A204.1 (cell line): ENCODE results near the gene GPATCH1.
"Not testable (repeated sequence)": the region's sequence is repeated elsewhere in the genome, so short reads cannot be mapped to it uniquely, and the experiment has no call there.

Experiments used
- FAIRE-seq: peaks from 2 replicates; lab custom pipeline; 2012; peaks lifted over from hg19 to GRCh38; lab: Jason Lieb, UNC

GPATCH1 gene

DNA sequence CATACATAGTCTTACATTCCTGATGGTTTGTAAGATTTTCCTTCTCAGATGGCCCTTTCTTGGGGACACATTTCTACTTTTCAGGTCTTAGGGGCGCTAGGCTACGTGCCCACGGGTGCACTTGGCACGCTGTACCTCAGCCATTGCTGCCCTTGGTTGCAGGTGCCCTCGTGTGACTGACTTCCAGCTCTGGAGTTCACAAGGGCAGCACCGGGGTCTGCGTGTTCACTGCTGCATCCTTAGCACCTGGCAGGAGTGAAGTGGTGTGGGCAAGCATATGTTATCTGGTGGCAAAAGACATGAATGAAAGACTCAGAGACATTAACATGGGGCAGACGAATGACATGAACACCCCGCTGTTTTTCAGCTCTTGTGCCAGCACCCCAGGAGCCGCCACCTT, 37.7 kb downstream of the GPATCH1 start:
- FAIRE-seq: no peak

DNA sequence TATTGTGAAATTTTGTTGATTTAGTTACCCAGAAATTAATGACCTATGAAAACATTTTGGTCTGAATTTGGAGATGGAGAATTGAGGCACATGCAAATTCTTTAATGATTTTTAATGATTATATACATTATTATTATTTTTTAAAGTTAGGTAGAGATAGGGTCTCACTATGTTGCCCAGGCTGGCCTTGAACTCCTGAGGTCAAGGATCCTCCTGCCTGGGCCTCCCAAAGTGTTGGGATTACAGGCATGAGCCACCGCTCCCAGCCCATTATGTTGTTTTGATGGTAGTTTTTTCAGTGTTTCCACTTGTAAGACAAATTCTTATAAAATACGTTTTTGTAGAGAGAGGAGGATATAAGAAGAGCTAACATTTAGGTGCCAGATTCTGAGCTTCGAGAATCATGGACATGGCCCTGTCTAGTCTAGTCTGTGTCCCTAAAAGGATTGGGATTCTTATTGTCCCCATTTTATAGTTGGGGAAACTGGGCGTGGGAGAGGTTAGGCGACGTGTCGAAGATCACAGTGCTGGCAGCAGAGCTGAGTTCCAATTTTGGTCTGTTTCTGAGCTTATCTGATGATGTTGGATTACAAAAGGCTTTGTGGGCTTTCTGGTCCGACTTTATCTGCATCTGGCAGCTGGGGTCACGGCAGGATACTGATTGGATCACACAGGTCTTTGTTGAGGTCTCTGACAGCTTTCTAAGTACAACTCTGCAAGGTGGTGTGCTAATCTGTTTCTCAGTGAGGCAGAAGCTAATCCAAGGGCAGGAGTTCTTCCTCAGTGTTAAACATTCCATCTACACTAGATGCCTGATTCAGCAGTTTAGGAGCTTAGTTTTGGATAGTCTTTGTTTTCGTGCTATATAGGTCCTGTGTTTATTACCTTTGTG, 43.5 kb downstream of the GPATCH1 start:
- FAIRE-seq: no peak

DNA sequence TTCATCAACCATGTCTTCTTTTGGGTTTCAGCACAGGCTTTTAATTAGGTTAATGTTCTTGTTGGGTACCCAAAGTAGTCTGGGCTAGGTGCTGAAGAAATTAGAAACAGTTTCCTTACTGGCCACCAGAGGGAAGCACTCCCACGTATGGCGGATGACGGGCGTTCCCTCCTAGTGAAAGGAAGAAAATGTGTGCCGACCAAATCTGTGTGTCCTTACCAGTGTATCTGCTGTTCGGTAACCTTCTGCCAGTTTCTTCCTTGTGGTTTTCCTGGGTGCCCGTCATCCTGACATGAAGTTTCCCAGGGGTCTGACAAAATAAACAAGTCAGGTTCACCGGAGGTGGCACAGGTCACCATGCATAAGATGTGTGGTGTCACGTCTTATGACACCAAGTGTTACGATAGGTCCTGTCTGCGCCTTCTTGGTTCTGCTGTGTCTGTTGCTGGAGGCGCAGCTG, 45.0 kb downstream of the GPATCH1 start:
- FAIRE-seq: no peak

DNA sequence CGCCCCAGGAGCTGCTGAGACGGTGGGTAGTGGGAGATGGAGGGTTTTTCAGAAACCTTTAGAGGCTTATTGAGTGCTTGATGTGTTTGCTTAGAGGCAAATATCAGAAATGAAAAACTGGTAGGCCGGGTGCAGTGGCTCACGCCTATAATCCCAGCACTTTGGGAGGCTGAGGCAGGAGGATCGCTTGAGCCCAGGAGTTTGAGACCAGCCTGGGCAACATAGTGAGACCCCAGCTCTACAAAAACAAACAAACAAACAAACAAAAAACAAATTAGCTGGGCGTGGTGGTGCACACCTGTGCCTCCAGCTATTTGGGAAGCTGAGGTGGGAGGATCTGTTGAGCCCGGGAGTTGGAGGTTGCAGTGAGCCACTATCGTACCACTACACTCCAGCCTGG, 45.7 kb downstream of the GPATCH1 start:
- not testable (repeated sequence) for FAIRE-seq

DNA sequence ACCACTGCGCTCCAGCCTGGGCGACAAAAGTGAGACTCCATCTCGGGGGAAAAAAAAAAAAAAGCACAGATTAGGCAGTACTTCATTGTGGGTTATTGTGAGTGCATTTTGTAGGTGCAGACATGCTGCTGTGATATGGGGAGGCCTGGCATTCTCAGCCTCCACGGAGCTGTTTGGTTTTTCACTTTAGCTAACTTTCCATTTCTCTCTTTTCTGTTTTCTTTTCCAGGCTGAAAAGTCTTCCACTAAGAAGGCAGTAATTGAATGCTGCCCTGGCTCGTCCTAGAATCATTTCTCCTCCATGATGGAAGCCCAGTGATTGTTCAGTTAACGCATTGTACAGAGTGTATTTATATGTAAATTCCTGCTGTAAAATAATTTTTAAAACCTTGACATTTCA, 48.9 kb downstream of the GPATCH1 start:
- FAIRE-seq: no peak

DNA sequence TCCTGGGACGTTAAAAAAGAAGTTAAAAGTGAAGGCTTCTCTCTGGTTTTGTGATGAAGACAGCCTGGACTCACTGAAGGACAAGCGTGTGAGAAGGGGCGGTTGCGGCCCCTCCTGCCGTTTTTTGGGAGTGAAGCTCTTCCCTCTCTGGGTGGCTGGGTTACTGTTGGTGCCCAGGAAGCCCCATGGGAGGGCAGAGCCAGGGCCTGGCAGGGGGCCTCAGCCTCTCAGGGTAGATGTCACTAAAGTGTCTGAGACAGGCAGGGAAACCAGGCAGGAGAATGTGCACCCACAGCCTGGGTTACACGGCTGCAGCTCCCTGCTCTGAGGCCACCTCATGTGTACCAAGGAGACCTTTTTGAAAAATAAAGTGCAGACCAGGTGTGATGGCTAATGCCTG, 49.5 kb downstream of the GPATCH1 start:
- no peak for FAIRE-seq

DNA sequence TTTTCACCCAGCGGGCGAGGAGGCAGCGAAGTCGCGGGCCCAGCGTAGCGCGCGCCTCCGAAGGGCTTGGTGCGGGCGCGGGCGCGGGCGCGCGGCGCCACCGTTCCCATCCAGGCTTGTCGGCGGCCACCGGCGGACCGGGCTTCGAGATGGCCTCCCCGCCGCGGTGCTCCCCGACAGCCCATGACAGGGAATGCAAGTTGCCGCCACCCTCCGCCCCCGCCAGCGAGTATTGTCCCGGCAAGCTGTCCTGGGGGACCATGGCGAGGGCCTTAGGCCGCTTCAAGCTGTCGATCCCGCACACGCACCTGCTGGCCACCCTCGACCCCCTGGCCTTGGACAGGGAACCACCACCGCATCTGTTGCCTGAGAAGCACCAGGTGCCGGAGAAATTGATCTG, 51.0 kb downstream of the GPATCH1 start, which contains the start of gene WDR88:
Gene WDR88 (plus strand): TSS at position 94 of the 400 bp plus-strand sequence. CDS start 56 bp downstream, at position 150.
- FAIRE-seq: no peak

DNA sequence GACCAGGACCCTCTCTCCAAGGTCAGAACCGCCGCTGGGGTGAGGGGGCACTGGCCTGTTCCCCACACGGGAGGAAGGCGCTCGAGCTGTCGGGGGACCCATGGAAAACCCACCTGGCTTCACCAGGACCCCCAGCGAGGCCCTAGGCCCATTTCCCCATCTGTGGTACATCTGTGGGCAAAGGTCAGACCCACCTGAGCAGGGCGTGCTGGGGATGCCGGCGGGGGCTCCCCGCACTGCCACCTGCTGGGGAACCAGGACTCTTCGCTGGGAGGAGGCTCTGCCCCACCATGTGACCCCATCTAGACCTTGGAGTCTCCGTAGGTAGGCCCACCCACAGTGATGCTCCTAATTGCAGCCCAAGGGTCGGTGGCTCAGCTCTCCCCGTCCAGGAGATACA, 51.4 kb downstream of the GPATCH1 start:
- FAIRE-seq: no peak

DNA sequence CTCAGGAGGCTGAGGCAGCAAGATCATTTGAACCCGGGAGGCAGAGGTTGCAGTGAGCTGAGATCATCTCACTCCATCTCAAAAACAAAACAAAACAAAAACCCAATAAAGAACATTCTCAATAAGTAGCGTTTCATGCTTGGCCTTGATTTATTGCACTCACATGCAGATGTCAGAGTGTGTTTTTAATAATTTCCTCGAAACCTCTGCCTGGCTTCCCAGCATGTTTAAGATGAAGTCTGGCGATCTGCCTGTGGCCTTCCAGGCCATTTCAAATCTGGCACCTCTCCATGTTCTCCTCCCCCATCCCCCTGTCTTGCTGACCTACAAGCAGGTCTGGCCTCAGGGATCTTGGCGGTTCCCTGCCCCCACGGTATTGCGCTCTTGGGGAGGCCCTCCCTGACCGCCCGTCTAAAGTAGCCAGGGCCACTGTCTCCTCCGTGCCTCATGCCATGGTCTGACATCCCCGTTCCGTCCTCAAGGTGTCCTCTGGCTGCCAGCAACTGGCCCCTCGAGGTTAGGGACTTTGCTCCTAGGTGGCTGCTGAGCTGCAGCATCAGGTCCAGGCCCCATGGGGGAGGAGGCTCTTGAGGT, 52.6 kb downstream of the GPATCH1 start:
- no peak for FAIRE-seq

DNA sequence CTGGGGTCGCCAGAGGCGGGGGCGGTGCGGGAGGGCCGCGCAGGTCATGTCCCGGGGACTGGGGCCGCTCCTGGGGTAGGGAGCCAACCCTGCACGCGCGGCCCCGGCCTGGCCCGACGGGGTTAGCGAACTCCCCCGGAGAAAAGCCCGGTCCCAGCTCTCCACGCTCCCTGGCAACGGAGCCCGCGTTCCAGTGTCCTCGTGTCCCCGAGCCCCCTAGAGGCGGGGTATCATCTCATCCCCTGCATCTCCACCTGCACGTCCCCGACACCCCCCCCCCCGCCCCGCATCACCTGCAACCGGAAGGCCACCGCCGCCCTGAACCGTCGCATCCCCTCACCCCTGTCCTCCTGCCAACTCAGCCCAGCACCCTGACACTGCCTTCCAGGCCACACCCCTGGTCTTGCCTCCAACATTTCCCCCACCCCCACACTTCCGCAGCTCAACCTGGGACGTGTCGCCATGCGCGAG, 53.6 kb downstream of the GPATCH1 start:
- FAIRE-seq: no peak

DNA sequence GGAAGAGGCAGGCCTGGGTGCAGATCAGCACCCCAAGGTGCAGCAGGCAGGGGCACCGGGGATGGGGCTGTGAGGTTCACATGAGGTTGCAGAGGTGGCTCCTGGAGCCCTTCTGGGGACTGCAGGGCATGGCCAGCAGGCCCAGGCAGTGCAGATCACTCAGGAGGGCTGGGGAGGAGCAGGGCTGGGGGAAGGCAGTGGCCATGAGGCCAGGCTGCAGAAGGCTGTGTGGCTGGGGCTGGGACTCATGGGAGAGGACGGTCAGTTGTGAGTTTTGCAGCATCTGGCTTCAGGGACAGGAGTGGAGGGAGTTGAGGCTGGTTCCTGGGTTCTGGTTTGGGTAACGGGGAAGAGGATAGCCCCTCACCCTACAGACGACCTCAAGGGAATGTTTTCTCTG, 58.2 kb downstream of the GPATCH1 start:
- no peak for FAIRE-seq

DNA sequence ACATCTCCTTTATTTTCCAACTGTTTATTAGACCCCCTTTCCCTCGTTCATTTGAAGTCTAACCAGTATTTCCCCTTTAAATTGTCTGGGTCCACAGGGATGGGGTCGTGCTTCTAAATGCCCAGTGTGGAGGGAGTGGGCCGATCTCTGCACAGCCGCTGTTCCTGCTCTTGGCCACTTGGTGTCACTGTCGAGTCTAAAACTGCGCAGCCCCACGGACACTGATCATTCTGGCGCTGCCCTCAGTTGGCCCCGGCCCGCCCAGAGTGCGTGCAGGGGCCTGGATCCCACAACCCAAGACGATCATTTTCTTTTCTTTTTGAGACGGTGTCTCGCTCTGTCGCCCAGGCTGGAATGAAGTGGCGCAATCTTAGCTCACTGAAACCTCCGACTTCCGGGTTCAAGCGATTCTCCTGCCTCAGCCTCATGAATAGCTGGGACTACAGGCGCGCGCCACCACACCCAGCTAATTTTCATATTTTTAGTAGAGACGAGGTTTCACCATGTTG, 63.0 kb downstream of the GPATCH1 start:
- FAIRE-seq: no peak

DNA sequence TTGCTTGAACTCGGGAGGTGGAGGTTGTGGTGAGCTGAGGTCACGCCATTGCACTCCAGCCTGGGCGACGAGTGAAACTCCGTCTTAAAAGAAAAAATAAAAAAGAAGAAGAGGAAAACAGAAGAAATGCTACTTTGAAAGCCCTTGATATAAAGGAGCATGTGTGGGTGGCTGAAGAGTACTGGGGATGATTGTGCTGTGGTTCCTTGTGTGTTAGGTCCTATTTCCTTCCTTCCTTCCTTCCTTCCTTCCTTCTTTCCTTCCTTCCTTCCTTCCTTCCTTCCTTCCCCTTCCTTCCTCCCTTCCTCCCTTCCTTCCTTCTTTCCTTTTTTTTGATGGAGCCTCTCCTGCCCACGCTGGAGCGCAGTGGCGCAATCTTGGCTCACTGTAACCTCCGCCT, 65.2 kb downstream of the GPATCH1 start:
- FAIRE-seq: no peak

DNA sequence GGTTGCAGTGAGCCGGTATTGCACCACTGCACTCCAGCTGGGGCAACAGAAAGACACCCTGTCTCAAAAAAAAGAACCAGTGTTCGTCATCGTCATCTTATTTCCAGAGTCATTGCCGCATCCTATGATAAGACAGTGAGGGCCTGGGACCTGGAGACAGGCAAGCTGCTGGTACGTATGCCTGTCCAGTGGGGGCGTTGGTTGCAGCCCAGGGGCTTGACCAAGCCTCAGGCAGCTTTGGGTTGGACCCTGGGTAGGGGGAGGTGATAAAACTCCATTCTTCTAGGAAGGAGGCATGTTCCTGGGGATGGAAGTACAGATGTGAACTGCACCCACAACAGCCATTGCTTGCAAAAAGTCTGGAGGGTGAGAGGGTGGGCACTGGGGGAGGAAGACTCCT, 66.6 kb downstream of the GPATCH1 start:
- FAIRE-seq: no peak

DNA sequence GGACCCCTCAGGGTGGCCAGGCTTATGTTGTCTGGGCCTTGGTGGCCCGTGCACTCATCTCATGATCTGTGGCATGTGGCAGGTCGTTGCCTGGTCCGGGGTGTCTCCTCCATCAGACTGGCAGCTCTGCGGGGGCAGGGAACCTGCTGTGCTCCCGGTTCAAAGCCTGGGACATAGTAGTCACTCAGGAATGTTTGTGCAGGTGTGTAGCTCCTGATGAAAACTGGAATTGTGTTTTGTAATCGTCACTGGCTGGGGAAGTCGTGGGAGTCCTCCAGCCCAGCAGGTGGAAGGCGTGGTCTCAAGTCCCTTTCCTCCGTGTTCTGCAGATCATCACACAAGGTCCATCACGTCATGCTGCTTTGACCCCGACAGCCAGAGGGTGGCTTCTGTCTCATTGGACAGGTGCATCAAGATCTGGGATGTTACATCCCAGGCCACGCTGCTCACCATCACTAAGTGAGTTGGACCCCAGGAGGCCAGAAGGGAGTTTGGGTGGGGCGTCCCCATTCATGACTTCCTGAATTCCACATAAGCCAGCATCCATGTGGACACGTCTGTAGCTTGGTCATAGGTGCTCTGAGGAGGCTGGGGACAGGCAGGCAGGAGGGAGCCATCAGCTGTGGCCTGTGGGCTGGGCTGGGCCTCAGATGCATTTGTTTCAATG, 70.0 kb downstream of the GPATCH1 start:
- no peak for FAIRE-seq

DNA sequence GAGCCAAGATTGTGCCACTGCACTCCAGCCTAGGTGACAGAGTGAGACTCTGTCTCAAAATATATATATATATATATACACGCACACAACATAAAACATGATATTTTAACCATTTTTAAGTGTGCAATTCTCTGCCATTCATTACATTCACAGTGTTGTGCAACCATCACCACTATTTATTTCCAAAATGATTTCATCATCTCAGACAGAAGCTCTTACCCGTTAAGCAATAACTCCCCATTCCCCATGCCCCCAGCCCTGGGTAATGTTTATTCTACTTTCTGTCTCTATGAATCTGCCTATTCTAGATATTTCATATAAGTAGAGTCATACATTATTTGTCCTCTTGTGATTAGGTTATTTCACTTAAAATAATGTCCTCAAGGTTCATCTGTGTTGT, 71.2 kb downstream of the GPATCH1 start:
- FAIRE-seq: no peak

DNA sequence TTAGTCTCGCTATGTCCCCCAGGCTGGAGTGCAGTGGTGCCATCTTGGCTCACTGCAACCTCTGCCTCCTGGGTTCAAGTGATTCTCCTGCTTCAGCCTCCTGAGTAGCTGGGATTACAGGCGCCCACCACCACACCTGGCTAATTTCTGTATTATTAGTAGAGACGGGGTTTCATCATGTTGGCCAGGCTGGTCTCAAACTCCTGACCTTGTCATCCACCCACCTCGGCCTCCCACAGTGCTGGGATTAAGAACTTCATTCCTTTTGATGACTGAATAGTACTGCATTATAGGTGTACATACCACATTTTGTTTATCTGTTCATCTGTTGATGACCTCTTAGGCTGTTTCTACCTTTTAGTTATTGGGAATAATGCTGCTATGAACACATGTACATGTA, 71.6 kb downstream of the GPATCH1 start:
- FAIRE-seq: not testable (repeated sequence)

DNA sequence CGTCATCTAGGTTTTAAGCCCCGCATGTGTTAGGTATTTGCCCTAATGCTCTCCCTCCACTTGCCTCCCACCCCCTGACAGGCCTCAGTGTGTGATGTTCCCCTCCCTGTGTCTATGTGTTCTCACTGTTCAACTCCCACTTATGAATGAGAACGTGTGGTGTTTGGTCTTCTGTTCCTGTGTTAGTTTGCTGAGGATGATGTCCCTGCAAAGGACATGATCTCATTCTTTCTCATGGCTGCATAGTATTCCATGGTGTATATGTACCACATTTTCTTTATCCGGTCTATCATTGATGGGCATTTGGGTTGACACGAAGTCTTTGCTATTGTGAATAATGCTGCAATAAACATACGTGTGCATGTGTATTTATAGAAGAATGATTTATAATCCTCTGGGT, 73.3 kb downstream of the GPATCH1 start:
- FAIRE-seq: not testable (repeated sequence)

DNA sequence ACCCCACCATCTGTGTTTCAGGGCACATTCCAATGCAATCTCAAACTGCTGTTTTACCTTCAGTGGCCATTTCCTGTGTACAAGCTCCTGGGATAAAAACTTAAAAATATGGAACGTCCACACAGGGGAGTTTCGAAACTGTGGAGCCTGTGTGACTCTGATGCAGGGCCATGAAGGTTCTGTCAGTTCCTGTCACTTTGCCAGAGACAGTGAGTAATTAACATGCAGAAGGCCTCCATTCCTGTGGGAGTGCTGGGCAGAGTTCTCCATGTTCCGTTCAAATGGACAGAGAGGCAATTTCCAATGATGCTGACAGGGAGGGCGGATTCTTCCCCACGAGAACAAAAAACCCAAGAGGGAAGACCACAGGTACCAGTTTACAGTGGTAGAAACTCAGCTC, 75.4 kb downstream of the GPATCH1 start:
- no peak for FAIRE-seq

DNA sequence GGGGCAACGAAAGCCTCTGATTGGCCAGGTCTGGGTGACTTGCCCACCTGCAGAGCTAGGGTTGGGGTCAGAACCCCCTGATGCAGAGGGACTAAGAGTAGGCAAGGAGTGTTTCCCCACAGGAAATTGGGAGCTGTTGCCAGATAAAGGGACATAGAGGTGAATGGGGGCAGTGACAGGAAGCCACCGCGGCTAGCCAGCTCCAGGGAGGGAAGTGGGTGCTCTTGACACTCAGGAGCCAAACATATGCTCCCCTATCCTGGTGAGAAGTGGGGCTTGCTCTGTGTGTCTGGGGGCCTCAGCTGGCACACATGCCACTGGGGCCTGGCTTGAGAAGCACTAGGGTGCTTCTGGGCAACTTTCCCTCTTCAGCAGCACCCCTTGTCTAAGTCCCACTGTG, 76.9 kb downstream of the GPATCH1 start:
- no peak for FAIRE-seq

DNA sequence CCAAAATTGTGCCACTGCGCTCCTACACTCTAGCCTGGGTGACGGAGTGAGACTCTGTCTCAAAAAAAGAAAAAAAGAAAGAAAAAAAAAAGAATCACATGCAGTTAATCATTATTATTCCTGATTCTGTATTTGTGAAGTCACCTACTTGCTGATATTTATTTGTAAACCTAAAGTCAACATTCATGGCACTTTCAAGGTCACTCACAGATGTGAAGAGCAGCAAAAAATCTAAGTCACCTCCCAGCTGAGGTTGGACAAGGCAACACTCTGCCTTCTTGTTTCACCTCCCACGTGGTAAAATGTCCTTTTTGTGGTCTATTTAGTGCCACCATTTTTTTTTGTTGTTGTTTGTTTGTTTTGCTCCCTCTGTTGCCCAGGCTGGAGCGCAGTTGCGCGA, 77.4 kb downstream of the GPATCH1 start:
- no peak for FAIRE-seq

DNA sequence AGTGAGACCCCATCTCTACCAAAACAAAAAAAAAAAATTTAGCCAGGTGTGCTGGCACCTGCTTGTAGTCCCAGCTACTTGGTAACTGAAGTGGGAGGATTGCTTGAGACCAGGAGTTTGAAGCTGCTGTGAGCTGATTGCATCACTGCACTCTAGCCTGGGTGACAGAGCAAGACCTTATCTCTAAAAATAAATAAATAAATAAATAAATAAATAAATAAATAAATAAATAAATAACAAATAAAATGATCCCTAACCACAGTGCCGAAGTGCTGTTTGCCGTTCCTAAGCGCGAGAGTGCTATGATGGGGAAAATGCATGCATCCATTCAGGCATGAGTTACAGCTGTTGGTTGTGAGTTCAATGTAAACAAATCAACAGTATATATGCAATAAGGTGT, 78.2 kb downstream of the GPATCH1 start:
- no peak for FAIRE-seq

DNA sequence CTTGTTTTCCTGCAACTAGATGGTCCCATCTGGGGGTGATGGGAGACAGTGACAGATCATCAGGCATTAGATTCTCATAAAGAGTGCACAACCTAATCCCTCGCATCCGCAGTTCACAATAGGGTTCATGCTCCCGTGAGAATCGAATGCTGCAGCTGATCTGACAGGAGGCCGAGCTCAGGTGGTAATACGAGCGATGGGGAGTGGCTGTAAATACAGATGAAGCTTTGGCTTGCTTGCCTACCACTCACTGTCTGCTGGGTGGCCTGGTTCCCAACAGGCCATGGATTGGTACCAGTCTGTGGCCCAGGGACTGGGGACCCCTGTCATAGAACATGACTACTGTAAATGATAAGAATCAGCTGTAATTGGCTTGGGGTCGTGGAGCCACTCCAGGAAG, 78.9 kb downstream of the GPATCH1 start:
- no peak for FAIRE-seq
